ENCODE data around the gene SLC2A6.

DNA sequence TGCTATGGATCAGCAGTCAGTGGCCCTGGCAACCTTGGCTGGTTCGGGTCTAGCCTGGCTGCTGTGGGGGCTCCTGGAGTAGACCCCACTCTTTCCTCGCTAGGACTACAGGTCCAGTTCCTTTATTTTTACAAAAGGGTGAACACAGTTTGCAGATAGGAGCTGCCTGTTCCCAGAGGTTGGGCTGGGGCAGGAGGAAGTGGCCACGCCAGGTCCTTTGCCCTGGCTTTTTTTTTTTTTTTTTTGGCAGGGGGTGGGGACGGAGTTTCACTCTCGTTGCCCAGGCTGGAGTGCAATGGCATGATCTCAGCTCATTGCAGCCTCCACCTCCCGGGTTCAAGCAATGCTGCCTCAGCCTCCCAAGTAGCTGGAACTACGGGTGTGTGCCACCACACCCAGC is 7.9 kb downstream of the SLC2A6 start:
- TF ChIP-seq, protein P1, sequence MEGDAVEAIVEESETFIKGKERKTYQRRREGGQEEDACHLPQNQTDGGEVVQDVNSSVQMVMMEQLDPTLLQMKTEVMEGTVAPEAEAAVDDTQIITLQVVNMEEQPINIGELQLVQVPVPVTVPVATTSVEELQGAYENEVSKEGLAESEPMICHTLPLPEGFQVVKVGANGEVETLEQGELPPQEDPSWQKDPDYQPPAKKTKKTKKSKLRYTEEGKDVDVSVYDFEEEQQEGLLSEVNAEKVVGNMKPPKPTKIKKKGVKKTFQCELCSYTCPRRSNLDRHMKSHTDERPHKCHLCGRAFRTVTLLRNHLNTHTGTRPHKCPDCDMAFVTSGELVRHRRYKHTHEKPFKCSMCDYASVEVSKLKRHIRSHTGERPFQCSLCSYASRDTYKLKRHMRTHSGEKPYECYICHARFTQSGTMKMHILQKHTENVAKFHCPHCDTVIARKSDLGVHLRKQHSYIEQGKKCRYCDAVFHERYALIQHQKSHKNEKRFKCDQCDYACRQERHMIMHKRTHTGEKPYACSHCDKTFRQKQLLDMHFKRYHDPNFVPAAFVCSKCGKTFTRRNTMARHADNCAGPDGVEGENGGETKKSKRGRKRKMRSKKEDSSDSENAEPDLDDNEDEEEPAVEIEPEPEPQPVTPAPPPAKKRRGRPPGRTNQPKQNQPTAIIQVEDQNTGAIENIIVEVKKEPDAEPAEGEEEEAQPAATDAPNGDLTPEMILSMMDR (IDR thresholded peaks at IDR 0.05), result no peak
- no peak for TF ChIP-seq POLR2A (IDR thresholded peaks at IDR 0.05)
